Dendritic cell treated with granulocyte-macrophage colony-stimulating factor and Interleukin-4, amounts not matched to agents 40 ng/mL and 50 ng/mL, for 4 days (primary cell): ENCODE results near the gene PLG.
"Not testable (repeated sequence)": the region's sequence is repeated elsewhere in the genome, so short reads cannot be mapped to it uniquely, and the experiment has no call there.

ENCODE experiments used
- H3K27ac Mint-ChIP-seq: one replicate; pipeline ENCODE4 v1.8.0; 2022; ENCODE audit warnings: mild to moderate bottlenecking, mixed read lengths
- H3K27me3 Mint-ChIP-seq: one replicate; pipeline ENCODE4 v1.8.0; 2022; ENCODE audit warnings: mild to moderate bottlenecking, mixed read lengths
- H3K36me3 Mint-ChIP-seq: one replicate; pipeline ENCODE4 v1.8.0; 2022; ENCODE audit warnings: low read depth, mixed read lengths
- H3K4me1 Mint-ChIP-seq: one replicate; pipeline ENCODE4 v1.8.0; 2022; ENCODE audit warnings: low read depth, mixed read lengths
- H3K4me3 Mint-ChIP-seq: one replicate; pipeline ENCODE4 v1.8.0; 2022; ENCODE audit warnings: mild to moderate bottlenecking, moderate library complexity, mixed read lengths
- H3K9me3 Mint-ChIP-seq: one replicate; pipeline ENCODE4 v1.8.0; 2022; ENCODE audit warnings: mixed read lengths
- intact Hi-C: fragments of 100-400 bp; cut with micrococcal nuclease; formaldehyde crosslinking; loops from one replicate; pipeline ENCODE4 v1.15.0; 2022

PLG gene

GRCh38 chr6:160735523-160735922 lies 33.5 kb downstream of the PLG start:
- no peaks in the 10 kb centered on the region for H3K36me3 Mint-ChIP-seq
- H3K4me3 Mint-ChIP-seq, result no peak overlapping the region
- H3K4me1 Mint-ChIP-seq, result no peaks in the 10 kb centered on the region
- no peaks in the 10 kb centered on the region for H3K27me3 Mint-ChIP-seq
- H3K9me3 Mint-ChIP-seq, result no peaks in the 10 kb centered on the region
- intact Hi-C loops, result loop anchor here (10.0 kb wide), 1 partner anchor 639 kb away; no protein-coding TSS in a partner anchor
- no peak overlapping the region for H3K27ac Mint-ChIP-seq

GRCh38 chr6:160737934-160738333 lies 35.9 kb downstream of the PLG start:
- no peaks in the 10 kb centered on the region for H3K27me3 Mint-ChIP-seq
- H3K36me3 Mint-ChIP-seq, result no peaks in the 10 kb centered on the region
- H3K4me1 Mint-ChIP-seq, result no peaks in the 10 kb centered on the region
- intact Hi-C loops, result loop anchor here (10.0 kb wide), 1 partner anchor 637 kb away; no protein-coding TSS in a partner anchor
- no peak overlapping the region for H3K4me3 Mint-ChIP-seq
- no peaks in the 10 kb centered on the region for H3K9me3 Mint-ChIP-seq
- H3K27ac Mint-ChIP-seq, result no peak overlapping the region

- H3K4me3 Mint-ChIP-seq, result no peak overlapping the region
- H3K36me3 Mint-ChIP-seq, result no peaks in the 10 kb centered on the region
- H3K27ac Mint-ChIP-seq, result no peak overlapping the region
- H3K9me3 Mint-ChIP-seq, result no peaks in the 10 kb centered on the region
- H3K27me3 Mint-ChIP-seq, result no peaks in the 10 kb centered on the region
- intact Hi-C loops, result loop anchor here (10.0 kb wide), 1 partner anchor 635 kb away; no protein-coding TSS in a partner anchor
- H3K4me1 Mint-ChIP-seq, result no peaks in the 10 kb centered on the region
These were observed 37.9 kb downstream of the PLG start for GRCh38 chr6:160739955-160740354.

- H3K4me1 Mint-ChIP-seq, H3K27me3 Mint-ChIP-seq, H3K9me3 Mint-ChIP-seq, H3K27ac Mint-ChIP-seq, intact Hi-C loops, H3K36me3 Mint-ChIP-seq, H3K4me3 Mint-ChIP-seq: not testable (repeated sequence)
These were observed 39.0 kb downstream of the PLG start for GRCh38 chr6:160741012-160741411.

GRCh38 chr6:160742090-160742489 lies 40.0 kb downstream of the PLG start:
- Mint-ChIP-seq H3K4me3 (no peak overlapping the region), H3K36me3 (no peaks in the 10 kb centered on the region), H3K27me3 (no peaks in the 10 kb centered on the region), H3K9me3 (no peaks in the 10 kb centered on the region), H3K27ac (no peak overlapping the region), H3K4me1 (no peaks in the 10 kb centered on the region)
- intact Hi-C loops, result no loop called here

- no peaks in the 10 kb centered on the region for H3K9me3 Mint-ChIP-seq
- intact Hi-C loops, result no loop called here
- no peaks in the 10 kb centered on the region for H3K27me3 Mint-ChIP-seq
- no peaks in the 10 kb centered on the region for H3K36me3 Mint-ChIP-seq
- no peaks in the 10 kb centered on the region for H3K4me1 Mint-ChIP-seq
- no peak overlapping the region for H3K27ac Mint-ChIP-seq
- H3K4me3 Mint-ChIP-seq, result no peak overlapping the region
These were observed 48.2 kb downstream of the PLG start for GRCh38 chr6:160750276-160750689.

- intact Hi-C loops, H3K27me3 Mint-ChIP-seq: not testable (repeated sequence)
These were observed 51.2 kb downstream of the PLG start for GRCh38 chr6:160753211-160753610.

GRCh38 chr6:160755165-160755564 lies 53.1 kb downstream of the PLG start:
- no peaks in the 10 kb centered on the region for H3K27me3 Mint-ChIP-seq
- intact Hi-C loops, result no loop called here
- H3K36me3 Mint-ChIP-seq, result no peaks in the 10 kb centered on the region
- H3K4me3 Mint-ChIP-seq, result no peak overlapping the region
- H3K9me3 Mint-ChIP-seq, result peaks cover 13% of the 10 kb centered on the region
- H3K4me1 Mint-ChIP-seq, result no peaks in the 10 kb centered on the region
- H3K27ac Mint-ChIP-seq, result no peak overlapping the region

More at GRCh38 chr6:160753211-160753610, 51.2 kb downstream of the PLG start:
- H3K4me1 Mint-ChIP-seq, H3K9me3 Mint-ChIP-seq, H3K27ac Mint-ChIP-seq, H3K4me3 Mint-ChIP-seq, H3K36me3 Mint-ChIP-seq: not testable (repeated sequence)

- Mint-ChIP-seq H3K9me3 (peaks cover 13% of the 10 kb centered on the region), H3K27me3 (no peaks in the 10 kb centered on the region), H3K4me3 (no peak overlapping the region), H3K27ac (no peak overlapping the region), H3K36me3 (no peaks in the 10 kb centered on the region), H3K4me1 (no peaks in the 10 kb centered on the region)
- intact Hi-C loops, result no loop called here
These were observed 54.0 kb downstream of the PLG start for GRCh38 chr6:160756021-160756420.

GRCh38 chr6:160756871-160757270 lies 54.8 kb downstream of the PLG start:
- Mint-ChIP-seq H3K27ac (no peak overlapping the region), H3K36me3 (no peaks in the 10 kb centered on the region), H3K9me3 (peaks cover 16% of the 10 kb centered on the region), H3K4me3 (no peak overlapping the region), H3K27me3 (no peaks in the 10 kb centered on the region), H3K4me1 (no peaks in the 10 kb centered on the region)
- intact Hi-C loops, result no loop called here

GRCh38 chr6:160764847-160765246 lies 62.8 kb downstream of the PLG start:
- intact Hi-C loops, result no loop called here
- Mint-ChIP-seq H3K4me1 (peaks cover 4% of the 10 kb centered on the region), H3K9me3 (peaks cover 15% of the 10 kb centered on the region), H3K27ac (no peak overlapping the region), H3K36me3 (no peaks in the 10 kb centered on the region), H3K27me3 (peaks cover 22% of the 10 kb centered on the region), H3K4me3 (no peak overlapping the region)

- peaks cover 4% of the 10 kb centered on the region for H3K4me1 Mint-ChIP-seq
- intact Hi-C loops, result no loop called here
- H3K4me3 Mint-ChIP-seq, result no peak overlapping the region
- H3K36me3 Mint-ChIP-seq, result no peaks in the 10 kb centered on the region
- H3K27me3 Mint-ChIP-seq, result peaks cover 22% of the 10 kb centered on the region
- peaks cover 15% of the 10 kb centered on the region for H3K9me3 Mint-ChIP-seq
- no peak overlapping the region for H3K27ac Mint-ChIP-seq
These were observed 63.4 kb downstream of the PLG start for GRCh38 chr6:160765412-160765811.

GRCh38 chr6:160766657-160766988 lies 64.6 kb downstream of the PLG start:
- Mint-ChIP-seq H3K36me3 (no peaks in the 10 kb centered on the region), H3K27me3 (peaks cover 22% of the 10 kb centered on the region), H3K9me3 (peaks cover 15% of the 10 kb centered on the region), H3K4me3 (no peak overlapping the region), H3K27ac (no peak overlapping the region), H3K4me1 (peaks cover 4% of the 10 kb centered on the region)
- intact Hi-C loops, result no loop called here

- Mint-ChIP-seq H3K27ac (no peak overlapping the region), H3K9me3 (peaks cover 10% of the 10 kb centered on the region), H3K4me1 (peaks cover 4% of the 10 kb centered on the region), H3K36me3 (no peaks in the 10 kb centered on the region), H3K27me3 (peaks cover 22% of the 10 kb centered on the region), H3K4me3 (peak overlapping the region; percentile 37)
- intact Hi-C loops, result no loop called here
These were observed 65.1 kb downstream of the PLG start for GRCh38 chr6:160766989-160767646.

- no peaks in the 10 kb centered on the region for H3K36me3 Mint-ChIP-seq
- no peak overlapping the region for H3K27ac Mint-ChIP-seq
- H3K27me3 Mint-ChIP-seq, result peaks cover 22% of the 10 kb centered on the region
- intact Hi-C loops, result no loop called here
- H3K9me3 Mint-ChIP-seq, result peaks cover 5% of the 10 kb centered on the region
- H3K4me1 Mint-ChIP-seq, result peaks cover 4% of the 10 kb centered on the region
- no peak overlapping the region for H3K4me3 Mint-ChIP-seq
These were observed 65.6 kb downstream of the PLG start for GRCh38 chr6:160767647-160768019.
